Upper lobe of left lung (tissue), 6 donors: ENCODE results near the gene UBALD1. TPM values are rescaled to one million over a fixed set of nuclear protein-coding genes. Genes with fewer than 3 reads are reported as not detected.
A peak's percentile ranks its signal among the peaks of the same experiment; 100 is the strongest.

ENCODE experiments used
- ATAC-seq, 2 donors: fragments of 200-7000 bp; cut with Tn5 transposase; one replicate each; pipeline ENCODE4 v1.9.1; 2022; ENCODE audit warnings: mild to moderate bottlenecking in 2 of 2, moderate library complexity in 2 of 2; ENCODE audit not compliant: low FRiP score in 2 of 2
- DNase-seq, 2 donors: peaks; one replicate each; pipeline ENCODE4 v3.0.0-alpha.2; 2019 to 2020
- H3K27ac ChIP-seq, 4 donors: fragments of 200-600 bp; sonication (generic); one replicate each; pipeline ENCODE4 v1.5.1; 2016 to 2019
- H3K27me3 ChIP-seq, 4 donors: fragments of 200-600 bp; sonication (generic); one replicate each; pipeline ENCODE4 v1.5.1; 2017 to 2019
- H3K36me3 ChIP-seq, 4 donors: fragments of 200-600 bp; sonication (generic); one replicate each; pipeline ENCODE4 v1.5.1; 2016 to 2019
- H3K4me1 ChIP-seq, 4 donors: fragments of 200-600 bp; sonication (generic); one replicate each; pipeline ENCODE4 v1.5.1; 2018 to 2019
- H3K4me3 ChIP-seq, 4 donors: fragments of 200-600 bp; sonication (generic); one replicate each; pipeline ENCODE4 v1.5.1; 2017 to 2019; ENCODE audit warnings: mild to moderate bottlenecking in 2 of 4, moderate library complexity in 1 of 4
- H3K9me3 ChIP-seq, 4 donors: fragments of 200-600 bp; sonication (generic); one replicate each; pipeline ENCODE4 v1.5.1; 2018 to 2019
- CTCF ChIP-seq, 6 experiments: fragments of 450-650 bp in 4 of 6; fragments of 200-600 bp in 2 of 6; sonication (generic) in 2 of 6; IDR thresholded peaks; one replicate each; pipeline ENCODE4 v1.5.1; 2016 to 2019; ENCODE audit warnings: antibody characterized with exemption in 6 of 6
- EP300 ChIP-seq, 4 donors: sonication (generic); formaldehyde crosslinking; IDR thresholded peaks; one replicate each; pipeline ENCODE4 v1.5.1; 2017; ENCODE audit warnings: antibody characterized with exemption in 4 of 4, control low read depth in 2 of 4
- POLR2A ChIP-seq, 4 donors: fragments of 450-650 bp; IDR thresholded peaks; one replicate each; pipeline ENCODE4 v1.5.1; 2016 to 2017; ENCODE audit warnings: antibody characterized with exemption in 4 of 4, mild to moderate bottlenecking in 2 of 4
- POLR2AphosphoS5 ChIP-seq, 2 donors: sonication (generic); formaldehyde crosslinking; IDR thresholded peaks; one replicate each; pipeline ENCODE4 v1.5.1; 2017; ENCODE audit warnings: antibody characterized with exemption in 2 of 2
- WGBS, 2 donors: methylation state at CpG; one replicate each; pipeline ENCODE4 v1.1.5; 2017 to 2018; 5-methylcytosine and 5-hydroxymethylcytosine counted together
- total RNA-seq, 6 donors: library from RNA; depleted of rRNA in 4 of 6; stranded (reverse); fragments of >200 nt in 4 of 6; gene quantifications; one replicate each; pipeline versions ENCODE4 v1.1.0 to v1.2.1, GENCODE V29; 2016 to 2021
- donor health status: DM: no; HTN: no; CAD: no; lungs with moderate emphysema.
- donor health status: DM: no; HTN: yes; CAD: no; lungs with severe emphysema.

Gene UBALD1
- total RNA-seq, 6 donors from 2014 or later: 14.9 to 43.9 (median 25.8) TPM

GRCh38 chr16:4570688-4571321 lies 43.9 kb downstream of the UBALD1 start:
- 76 to 78% methylated on average over 15 of the region's 15 CpGs for WGBS, 2 donors
- DNase-seq (no peak), ATAC-seq (no peak)
- H3K4me3 ChIP-seq: no peak overlapping the region
- TF ChIP-seq CTCF (IDR thresholded peaks at IDR 0.05): no peak
- no peak for TF ChIP-seq POLR2AphosphoS5 (IDR thresholded peaks at IDR 0.05)
- no peak for TF ChIP-seq POLR2A (IDR thresholded peaks at IDR 0.05)
- TF ChIP-seq EP300 (IDR thresholded peaks at IDR 0.05): no peak
- H3K36me3 ChIP-seq: no peaks in the 10 kb centered on the region
- H3K9me3 ChIP-seq: no peaks in the 10 kb centered on the region
- H3K4me1 ChIP-seq: no peaks in the 10 kb centered on the region
- H3K27me3 ChIP-seq: no peaks in the 10 kb centered on the region
- no peak overlapping the region for H3K27ac ChIP-seq

- ATAC-seq (no peak), DNase-seq (no peak)
- Histone ChIP-seq H3K9me3 (no peaks in the 10 kb centered on the region), H3K27me3 (no peaks in the 10 kb centered on the region), H3K36me3 (no peaks in the 10 kb centered on the region), H3K4me1 (no peaks in the 10 kb centered on the region), H3K27ac (no peak overlapping the region), H3K4me3 (no peak overlapping the region)
- TF ChIP-seq CTCF (IDR thresholded peaks at IDR 0.05): no peak
- TF ChIP-seq POLR2A (IDR thresholded peaks at IDR 0.05): no peak
- no peak for TF ChIP-seq POLR2AphosphoS5 (IDR thresholded peaks at IDR 0.05)
- TF ChIP-seq EP300 (IDR thresholded peaks at IDR 0.05): no peak
- WGBS, 2 donors: 80 to 82% methylated on average over 6 of the region's 6 CpGs
These were observed 44.6 kb downstream of the UBALD1 start for GRCh38 chr16:4570086-4570485.

GRCh38 chr16:4566144-4566543 lies 48.5 kb downstream of the UBALD1 start:
- no peak for DNase-seq
- Histone ChIP-seq H3K4me1 (no peaks in the 10 kb centered on the region), H3K36me3 (no peaks in the 10 kb centered on the region), H3K4me3 (no peak overlapping the region), H3K27ac (no peak overlapping the region), H3K27me3 (no peaks in the 10 kb centered on the region), H3K9me3 (no peaks in the 10 kb centered on the region)
- ATAC-seq: no peak
- WGBS, 2 donors: 79 to 80% methylated on average over 3 of the region's 3 CpGs
- no peak for TF ChIP-seq POLR2AphosphoS5 (IDR thresholded peaks at IDR 0.05)
- TF ChIP-seq CTCF (IDR thresholded peaks at IDR 0.05): no peak
- no peak for TF ChIP-seq POLR2A (IDR thresholded peaks at IDR 0.05)
- no peak for TF ChIP-seq EP300 (IDR thresholded peaks at IDR 0.05)

- ATAC-seq: peak in 1 of 2 donors; percentile 70
- WGBS, 2 donors: 67 to 71% methylated on average over 16 to 18 of the region's 18 CpGs
- no peaks in the 10 kb centered on the region for H3K4me1 ChIP-seq
- H3K27me3 ChIP-seq: no peaks in the 10 kb centered on the region
- H3K36me3 ChIP-seq: no peaks in the 10 kb centered on the region
- H3K9me3 ChIP-seq: no peaks in the 10 kb centered on the region
- no peak overlapping the region for H3K27ac ChIP-seq
- TF ChIP-seq EP300 (IDR thresholded peaks at IDR 0.05): no peak
- TF ChIP-seq POLR2A (IDR thresholded peaks at IDR 0.05): no peak
- no peak for TF ChIP-seq POLR2AphosphoS5 (IDR thresholded peaks at IDR 0.05)
- TF ChIP-seq CTCF (IDR thresholded peaks at IDR 0.05): no peak
- DNase-seq: no peak
- H3K4me3 ChIP-seq: no peak overlapping the region
These were observed 49.9 kb downstream of the UBALD1 start for GRCh38 chr16:4564661-4565267.

GRCh38 chr16:4561596-4561995 lies 53.1 kb downstream of the UBALD1 start:
- DNase-seq (no peak), ATAC-seq (no peak)
- 60 to 76% methylated on average over 5 to 9 of the region's 9 CpGs for WGBS, 2 donors
- Histone ChIP-seq H3K36me3 (no peaks in the 10 kb centered on the region), H3K4me3 (no peak overlapping the region), H3K4me1 (no peaks in the 10 kb centered on the region), H3K27me3 (no peaks in the 10 kb centered on the region), H3K27ac (no peak overlapping the region), H3K9me3 (no peaks in the 10 kb centered on the region)
- TF ChIP-seq CTCF (IDR thresholded peaks at IDR 0.05): no peak
- no peak for TF ChIP-seq EP300 (IDR thresholded peaks at IDR 0.05)
- no peak for TF ChIP-seq POLR2A (IDR thresholded peaks at IDR 0.05)
- no peak for TF ChIP-seq POLR2AphosphoS5 (IDR thresholded peaks at IDR 0.05)
